GM18526 (cell line): ENCODE measurements around the gene RINL.

ENCODE experiments used
- POLR2A ChIP-seq: IDR thresholded peaks from 3 replicates; pipeline ENCODE4 v1.6.1; 2011; ENCODE audit not compliant: insufficient read length; ENCODE audit errors: extremely low read depth

RINL gene

DNA sequence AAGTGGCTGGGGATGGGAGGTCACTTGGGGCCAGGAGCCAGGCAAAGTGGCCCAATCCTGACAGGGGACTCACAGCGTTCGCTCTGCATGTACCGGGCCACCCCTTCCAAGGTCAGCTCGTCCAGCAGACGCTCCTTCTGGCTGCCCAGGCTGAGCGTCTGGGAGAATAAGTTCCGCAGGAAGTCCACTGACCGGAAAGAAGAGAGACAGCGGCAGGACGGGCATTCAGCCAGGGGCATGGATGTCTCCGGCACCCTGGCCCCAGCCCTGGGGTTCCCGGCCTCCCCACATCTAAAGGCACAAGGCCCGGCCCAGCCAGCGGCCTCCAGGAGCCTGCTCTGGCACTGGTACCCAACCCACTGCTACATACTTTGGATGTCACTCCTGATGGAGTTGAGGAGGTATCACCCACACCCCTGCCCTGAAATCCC, 15.3 kb upstream of the RINL start:
- TF ChIP-seq POLR2A: no peak

DNA sequence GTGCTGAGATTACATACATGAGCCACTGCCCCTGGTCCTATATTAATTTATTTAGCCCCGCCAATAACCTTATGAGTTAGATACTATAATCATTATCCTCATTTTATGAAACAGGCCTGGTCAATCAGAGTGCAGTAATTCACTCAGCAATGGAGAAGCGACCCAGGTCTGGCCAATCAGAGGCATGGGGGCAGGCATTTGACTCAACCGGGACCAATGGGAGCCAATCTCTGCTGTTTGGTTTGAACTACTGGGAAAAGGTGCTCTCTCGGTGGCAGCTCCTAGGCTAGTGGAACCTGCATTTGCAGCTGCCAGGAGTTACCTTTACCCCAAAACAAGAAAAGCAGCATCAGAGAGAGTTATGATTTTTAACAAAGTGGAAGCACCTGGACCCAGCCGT, 14.8 kb upstream of the RINL start:
- no peak for TF ChIP-seq POLR2A

GRCh38 chr19:38891771-38892170, 13.7 kb upstream of the RINL start:
- no peak for TF ChIP-seq POLR2A

- no peak for TF ChIP-seq POLR2A
Observed at GRCh38 chr19:38890686-38891085, 12.6 kb upstream of the RINL start.

DNA sequence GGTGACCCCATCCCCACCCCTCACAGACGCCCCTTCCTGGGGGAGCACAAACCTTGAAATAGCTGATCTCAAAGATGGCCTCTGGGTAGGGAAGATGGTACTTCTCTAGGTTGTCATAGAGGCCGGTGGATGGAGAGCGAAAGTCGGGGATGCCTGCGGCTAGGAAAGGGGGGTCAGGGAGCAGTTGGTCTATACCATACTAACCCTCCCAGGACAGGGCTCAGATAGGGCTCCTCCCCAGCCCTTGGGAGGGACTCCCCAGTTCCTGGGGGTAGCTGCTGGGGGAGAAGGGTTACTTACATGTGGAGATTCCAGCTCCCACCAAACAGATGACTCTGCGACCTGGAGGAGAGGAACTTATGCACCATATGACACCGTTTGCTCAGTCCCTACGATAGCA, 11.7 kb upstream of the RINL start:
- no peak for TF ChIP-seq POLR2A

DNA sequence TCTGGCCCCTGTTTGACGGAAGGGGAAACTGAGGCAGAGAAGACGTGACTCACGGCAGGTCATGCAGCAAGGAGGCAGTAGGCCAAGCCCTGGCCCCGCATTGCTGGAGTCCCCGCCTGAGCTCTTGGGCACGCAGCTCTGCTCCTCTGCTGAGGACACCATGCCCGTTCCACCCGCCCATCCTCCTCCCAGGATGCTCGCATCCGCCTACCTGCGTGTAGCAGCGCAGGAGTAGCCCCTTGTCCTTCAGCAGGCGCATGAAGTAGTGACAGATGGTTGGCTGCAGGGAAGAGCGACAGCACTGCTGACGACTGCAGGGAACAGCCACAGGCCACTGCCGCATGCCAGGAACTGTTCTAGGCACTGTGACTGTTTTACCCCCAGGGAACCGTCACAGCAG, 10.8 kb upstream of the RINL start:
- TF ChIP-seq POLR2A: no peak

- no peak for TF ChIP-seq POLR2A
Observed at GRCh38 chr19:38883286-38883685, 5.2 kb upstream of the RINL start.

GRCh38 chr19:38880882-38881609, 3.0 kb upstream of the RINL start:
- no peak for TF ChIP-seq POLR2A

- no peak for TF ChIP-seq POLR2A
Observed at GRCh38 chr19:38880076-38880881, 2.2 kb upstream of the RINL start.

DNA sequence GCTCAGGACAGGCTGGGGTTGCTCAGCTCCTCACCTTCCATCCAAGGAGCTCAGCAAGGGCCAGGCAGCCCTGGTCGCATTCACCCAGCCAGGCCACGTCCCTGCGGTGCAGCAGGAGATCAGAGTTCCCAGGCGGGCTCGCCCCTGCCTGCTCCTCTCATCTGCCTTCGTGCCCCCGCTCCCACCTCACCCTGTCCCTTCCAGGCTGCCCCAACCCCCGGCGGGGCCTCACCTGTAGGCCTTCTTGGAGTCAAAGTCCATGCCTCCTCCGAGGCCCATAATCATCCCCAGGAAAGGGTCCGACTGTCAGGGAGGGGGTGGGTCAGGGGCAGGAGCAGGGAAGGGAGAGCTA, 1.3 kb upstream of the RINL start:
- no peak for TF ChIP-seq POLR2A

- TF ChIP-seq POLR2A: no peak
Observed at GRCh38 chr19:38878575-38879399, 712 bp upstream of the RINL start.

DNA sequence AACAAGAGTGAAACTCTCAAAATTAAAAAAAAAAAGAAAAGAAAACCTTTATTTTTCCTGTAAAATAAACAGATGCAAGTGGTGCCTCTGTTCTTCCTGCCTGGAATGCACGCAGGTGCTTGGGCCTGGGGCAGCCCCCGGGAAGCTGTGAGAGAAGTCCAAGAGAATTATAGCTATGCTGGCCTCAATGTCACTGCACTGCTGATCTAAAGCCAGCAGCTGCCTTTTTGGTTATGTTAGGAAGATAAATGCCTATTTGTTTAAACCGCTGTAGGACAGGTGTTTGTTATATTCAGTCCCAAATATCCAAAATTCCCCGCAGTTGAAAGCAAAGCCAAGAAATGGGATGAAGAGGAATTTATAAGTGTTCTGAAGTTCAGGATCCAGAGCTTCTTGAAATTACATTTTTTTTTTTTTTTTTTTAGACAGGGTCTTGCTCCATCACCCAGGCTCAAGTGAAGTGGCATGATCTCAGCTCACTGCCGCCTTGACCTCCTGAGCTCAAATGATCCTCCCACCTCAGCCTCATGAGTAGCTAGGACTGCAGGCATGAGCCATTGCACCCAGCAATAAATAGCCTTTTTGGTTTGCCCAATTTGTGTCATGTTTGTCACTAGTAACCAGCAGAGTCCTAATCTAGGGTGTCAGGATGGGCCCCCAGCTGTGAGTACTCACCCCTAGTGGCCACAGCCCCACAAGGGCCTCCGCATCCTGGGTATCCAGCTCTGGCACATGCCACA, 2.2 kb downstream of the RINL start:
- no peak for TF ChIP-seq POLR2A

DNA sequence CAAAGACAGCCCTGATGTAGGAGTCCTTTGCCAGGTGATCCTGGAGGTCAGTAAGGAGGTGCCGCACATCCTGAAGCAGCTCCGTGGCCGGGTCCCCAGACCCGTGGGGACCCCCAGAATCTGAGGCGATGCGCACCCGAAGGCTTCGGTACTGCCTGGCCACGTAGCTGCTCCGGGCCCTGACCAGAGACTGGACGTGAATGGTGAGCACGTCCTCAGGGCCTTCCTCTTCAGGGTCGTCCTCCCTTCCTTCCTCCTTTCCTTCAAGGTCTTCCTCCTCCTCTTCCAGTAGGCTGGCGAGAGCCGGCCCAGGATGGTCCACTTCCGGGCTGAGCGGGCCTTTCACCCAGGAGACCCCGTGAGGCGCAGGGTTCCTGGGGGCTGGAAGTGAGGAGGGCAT, 7.5 kb downstream of the RINL start:
- TF ChIP-seq POLR2A: no peak

GRCh38 chr19:38869836-38870607, 8.1 kb downstream of the RINL start:
- TF ChIP-seq POLR2A: no peak
